Motor neuron (in vitro differentiated cells): ENCODE results near the gene AGBL4. TPM values are rescaled to one million over a fixed set of nuclear protein-coding genes. Genes with fewer than 3 reads are reported as not detected.
A peak's percentile ranks its signal among the peaks of the same experiment; 100 is the strongest.

ENCODE experiments used
- ATAC-seq, 8 experiments: fragments of 200-7000 bp; cut with Tn5 transposase; replicated peaks in 6 of 8; 2 replicates each; pipeline ENCODE4 v1.8.0; 2021; ENCODE audit warnings: mild to moderate bottlenecking in 8 of 8, moderate library complexity in 8 of 8
- H3K27ac ChIP-seq, 2 donors: fragments of 250-450 bp; sonication (Bioruptor Pico); 2 replicates each; pipeline ENCODE4 v1.9.0; 2021; ENCODE audit warnings: antibody characterized with exemption in 2 of 2, mild to moderate bottlenecking in 2 of 2, moderate library complexity in 1 of 2
- H3K4me1 ChIP-seq, 2 donors: fragments of 250-450 bp; sonication (Bioruptor Pico); replicated peaks in 1 of 2; 2 replicates each; pipeline ENCODE4 v1.6.1; 2021; ENCODE audit warnings: antibody characterized with exemption in 2 of 2, mild to moderate bottlenecking in 2 of 2, moderate library complexity in 1 of 2
- H3K4me3 ChIP-seq, 5 donors: fragments of 250-450 bp; sonication (Bioruptor Pico); 2 replicates each; pipeline ENCODE4 v1.9.0; 2021; ENCODE audit warnings: antibody characterized with exemption in 5 of 5, mild to moderate bottlenecking in 5 of 5, moderate library complexity in 4 of 5
- WGBS, 10 experiments: fragments of 450-650 bp; shearing (Covaris generic); methylation state at CpG; one replicate each; pipeline ENCODE4 v1.0.0; 2022; 5-methylcytosine and 5-hydroxymethylcytosine counted together
- in situ Hi-C, 9 experiments: fragments of 400-800 bp; cut with MboI; loops; one replicate each; pipeline ENCODE4 v1.15.0; 2021; ENCODE audit warnings: low sequenced_read_pairs in 9 of 9, low pct_unique_long_range_greater_than_20kb in 2 of 9; ENCODE audit not compliant: unreplicated experiment in 9 of 9
- total RNA-seq, 8 experiments: library from RNA; unstranded; fragments of 300-600 nt; gene quantifications; 2 replicates each; pipeline versions ENCODE4 v1.2.3 to v1.2.4, GENCODE V29; 2022

AGBL4 gene
- total RNA-seq, 8 experiments from 2014 or later, result 0.10 to 4.5 (median 1.9) TPM

DNA sequence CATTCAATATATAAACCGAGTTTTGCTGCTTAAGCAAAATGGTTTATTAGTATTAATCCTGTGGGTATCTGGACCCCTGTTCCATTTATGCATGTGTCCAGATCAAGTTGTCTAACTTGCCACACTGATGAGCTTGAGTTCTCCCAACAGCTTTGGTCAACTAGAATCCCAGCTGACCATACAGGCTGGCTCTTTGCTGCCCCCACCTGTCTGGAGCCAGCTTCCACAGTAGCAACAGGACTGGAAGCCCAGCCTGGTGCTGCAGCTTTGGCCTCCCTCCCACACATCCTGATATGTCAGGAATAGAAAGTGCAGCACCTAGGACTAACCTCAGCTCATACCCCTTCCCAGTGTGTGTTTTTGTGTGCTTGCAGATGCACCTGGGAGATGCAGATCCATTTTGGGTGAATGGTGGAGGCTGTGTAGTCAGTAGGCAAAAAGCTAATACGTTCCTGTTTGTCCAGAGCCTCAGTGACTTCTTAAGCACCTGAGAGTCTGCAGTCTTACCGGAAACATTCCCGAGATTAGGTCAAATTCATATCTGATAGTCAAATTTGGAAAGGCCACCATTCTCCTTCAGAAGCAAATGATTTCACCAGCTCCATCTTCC, 1206.1 kb downstream of the AGBL4 start:
- Histone ChIP-seq H3K27ac (no peak overlapping the region), H3K4me3 (no peak overlapping the region), H3K4me1 (peaks cover 0 to 19% of the 10 kb centered on the region in 2 donors)
- peak; percentile 59 to 91 (median 74) for ATAC-seq
- WGBS, 10 experiments, result 17 to 76% (median 49%) methylated on average over 1 to 4 of the region's 4 CpGs
- in situ Hi-C loops, result no loop called here

DNA sequence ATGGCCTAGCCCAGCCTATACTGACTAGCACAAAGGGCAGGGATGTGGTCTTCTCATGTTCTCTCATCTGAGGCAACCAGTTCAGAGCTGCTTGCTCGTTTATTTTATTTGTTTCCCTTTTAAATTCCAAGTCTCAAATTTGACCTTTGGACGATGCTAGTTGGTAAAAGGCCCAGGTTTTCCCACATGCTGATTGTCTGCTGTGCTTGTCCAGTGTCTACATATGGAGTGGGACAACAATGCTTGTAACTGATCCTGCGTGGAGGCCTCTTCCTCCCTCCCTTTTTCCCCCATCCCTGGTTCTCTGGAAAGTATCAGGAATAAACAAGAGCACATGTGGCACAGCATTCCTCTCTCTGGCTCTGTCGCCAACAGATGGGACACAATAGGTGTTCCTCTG, 1213.0 kb downstream of the AGBL4 start:
- Histone ChIP-seq H3K27ac (no peak overlapping the region), H3K4me3 (no peak overlapping the region), H3K4me1 (no peaks in the 10 kb centered on the region)
- in situ Hi-C loops, result no loop called here
- peak in 1 of 8 experiments; percentile 37 for ATAC-seq
- 0 to 82% (median 59%) methylated on average over 1 to 4 of the region's 4 CpGs for WGBS, 10 experiments

DNA sequence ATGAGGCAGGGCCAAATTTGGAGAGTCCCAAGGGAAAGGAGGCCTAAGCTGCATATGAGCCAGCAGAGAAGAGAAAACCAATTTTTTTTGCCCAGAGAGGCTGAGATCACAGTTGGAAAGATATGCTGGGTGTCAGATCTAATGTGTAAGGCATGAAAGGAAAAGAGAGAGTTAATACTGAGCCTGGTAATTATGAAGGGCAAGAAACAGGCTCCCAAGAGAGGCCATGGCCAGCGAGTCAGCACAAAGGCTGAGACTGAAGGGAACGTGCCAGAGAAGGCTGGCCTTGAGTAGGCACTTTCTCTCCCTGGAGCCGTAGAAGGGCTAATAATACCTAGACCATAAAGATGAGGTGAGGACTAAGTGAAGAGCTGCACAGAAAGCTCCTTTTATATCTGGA, 1215.3 kb downstream of the AGBL4 start:
- no peaks in the 10 kb centered on the region for H3K4me1 ChIP-seq
- in situ Hi-C loops, result no loop called here
- no peak for ATAC-seq
- H3K4me3 ChIP-seq, result no peak overlapping the region
- H3K27ac ChIP-seq, result no peak overlapping the region
- WGBS, 10 experiments, result 7 to 80% (median 72%) methylated on average over 1 to 3 of the region's 3 CpGs; no CpG with 5 or more reads in 1 of the 10 experiments

DNA sequence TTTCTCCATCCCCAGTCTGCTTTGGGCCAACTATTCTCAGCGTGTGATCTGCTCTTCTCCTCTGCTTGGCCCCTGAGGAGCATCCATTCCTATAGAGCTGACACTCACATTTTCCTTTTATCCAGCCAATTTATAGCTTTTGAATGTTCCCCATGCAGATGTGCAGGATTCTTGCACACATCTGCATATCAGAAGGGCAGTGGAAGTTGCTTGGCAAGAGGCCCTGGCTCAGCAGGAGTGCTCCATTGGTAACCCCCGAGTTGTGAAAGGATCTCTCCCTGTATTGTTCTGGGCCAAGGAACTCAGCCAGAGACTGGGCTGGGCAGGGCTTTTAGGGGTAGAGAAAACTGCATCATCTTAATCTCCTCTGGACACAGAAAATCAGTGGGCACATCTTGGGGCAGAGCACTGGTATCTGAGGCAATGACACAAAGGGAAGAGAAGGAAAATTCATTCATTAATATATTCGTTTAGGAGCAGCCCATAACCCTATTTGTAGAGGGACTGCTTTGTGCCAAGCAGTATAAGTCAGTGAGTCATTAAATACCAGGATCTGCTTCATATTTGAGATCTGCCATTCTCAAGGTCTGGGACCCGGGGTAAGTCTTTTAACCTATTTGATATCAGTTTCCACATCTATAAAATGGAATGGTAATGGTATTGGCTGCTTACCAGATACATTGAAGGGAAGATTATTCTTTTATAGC, 1216.0 kb downstream of the AGBL4 start:
- 0 to 76% (median 45%) methylated on average over 1 to 4 of the region's 4 CpGs; no CpG with 5 or more reads in 4 of the 10 experiments for WGBS, 10 experiments
- H3K4me1 ChIP-seq, result no peaks in the 10 kb centered on the region
- H3K4me3 ChIP-seq, result no peak overlapping the region
- H3K27ac ChIP-seq, result no peak overlapping the region
- no peak for ATAC-seq
- in situ Hi-C loops, result no loop called here

DNA sequence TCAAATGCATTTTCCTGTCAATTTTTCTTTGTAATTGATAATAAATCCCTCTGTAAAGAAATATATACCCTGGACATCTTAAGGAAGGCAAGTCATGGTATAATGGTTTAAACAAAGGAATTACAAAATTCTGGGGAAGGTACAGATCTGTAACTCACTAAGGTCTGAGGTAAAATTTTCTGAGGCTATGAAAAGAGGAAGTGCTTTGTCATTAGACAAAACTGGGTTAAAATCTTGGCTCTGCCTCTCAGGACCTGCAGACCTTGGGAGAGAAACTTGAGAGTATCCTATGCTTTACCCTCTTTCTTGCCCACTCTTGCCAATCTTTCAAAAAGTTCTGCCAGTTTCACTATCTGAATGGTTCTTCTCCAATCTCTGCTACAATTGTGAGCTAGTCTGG, 1220.3 kb downstream of the AGBL4 start:
- in situ Hi-C loops, result no loop called here
- H3K4me3 ChIP-seq, result no peak overlapping the region
- no peak overlapping the region for H3K27ac ChIP-seq
- no peak for ATAC-seq
- no peaks in the 10 kb centered on the region for H3K4me1 ChIP-seq

DNA sequence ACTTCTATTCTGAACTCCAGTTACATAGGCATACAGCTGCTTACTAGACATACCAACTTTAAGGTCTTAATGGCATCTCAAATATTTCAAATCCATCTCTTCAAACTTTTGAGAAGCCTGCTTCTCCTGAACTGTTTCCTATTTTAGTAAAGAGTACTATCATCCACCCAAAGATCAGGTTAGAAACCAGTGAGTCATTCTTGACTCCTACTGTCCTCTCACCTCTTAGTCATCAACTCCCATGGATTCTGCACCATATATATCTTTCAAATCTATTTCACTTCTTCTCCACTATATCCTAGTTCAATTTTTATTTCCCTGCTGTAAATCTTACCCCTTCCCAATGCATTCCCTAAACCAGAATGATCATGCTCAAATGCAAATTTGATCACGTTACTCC, 1228.9 kb downstream of the AGBL4 start:
- ATAC-seq, result no peak
- WGBS, 10 experiments, result 0 to 25% (median 0%) methylated on average over 1 of the region's 1 CpG
- in situ Hi-C loops, result no loop called here
- Histone ChIP-seq H3K4me3 (no peak overlapping the region), H3K27ac (no peak overlapping the region), H3K4me1 (no peaks in the 10 kb centered on the region)

DNA sequence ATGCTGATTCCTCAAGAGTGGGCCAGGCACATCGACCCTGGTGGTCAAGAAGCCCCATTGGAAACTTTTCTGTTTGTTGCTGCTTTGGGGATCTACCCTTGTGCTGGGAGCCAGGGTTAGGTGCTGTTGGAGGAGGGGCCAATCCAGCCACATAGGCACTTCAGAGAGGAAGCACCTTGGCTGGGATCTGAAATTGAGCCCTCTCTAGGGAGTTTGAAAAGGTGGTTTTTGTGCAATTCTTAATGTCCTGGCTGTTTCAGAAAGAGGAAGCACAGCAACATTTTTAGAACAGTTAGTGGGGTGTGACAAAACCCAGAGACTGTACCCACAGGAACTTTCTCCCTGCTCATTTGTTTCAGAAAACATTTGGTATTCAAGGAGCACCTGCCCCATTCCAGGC, 1229.9 kb downstream of the AGBL4 start:
- no peak for ATAC-seq
- Histone ChIP-seq H3K4me1 (no peaks in the 10 kb centered on the region), H3K4me3 (no peak overlapping the region), H3K27ac (no peak overlapping the region)
- WGBS, 10 experiments, result 0 to 71% (median 45%) methylated on average over 1 of the region's 1 CpG; no CpG with 5 or more reads in 5 of the 10 experiments
- in situ Hi-C loops, result no loop called here

DNA sequence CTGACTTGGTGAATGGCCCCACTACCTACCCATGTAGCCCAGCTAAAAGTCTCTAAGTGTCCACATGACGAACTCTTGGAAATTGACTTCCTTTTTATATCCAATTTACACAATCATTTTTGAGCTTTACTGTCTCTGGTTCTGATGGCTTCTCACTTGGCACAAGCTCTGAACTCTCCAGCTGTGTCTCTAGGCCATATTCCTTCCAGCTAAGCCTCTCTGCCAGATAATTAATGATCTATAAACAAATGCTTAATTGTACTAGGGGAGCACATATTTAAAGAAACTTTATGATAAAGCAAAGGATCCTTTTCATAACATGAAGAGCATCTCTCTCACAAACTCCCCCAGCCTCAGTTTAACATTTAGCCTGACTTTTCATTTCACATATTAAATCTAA, 1230.8 kb downstream of the AGBL4 start:
- WGBS, 10 experiments, result 29 to 90% (median 80%) methylated on average over 1 of the region's 1 CpG; no CpG with 5 or more reads in 2 of the 10 experiments
- no peaks in the 10 kb centered on the region for H3K4me1 ChIP-seq
- no peak overlapping the region for H3K27ac ChIP-seq
- H3K4me3 ChIP-seq, result no peak overlapping the region
- no peak for ATAC-seq
- in situ Hi-C loops, result no loop called here

DNA sequence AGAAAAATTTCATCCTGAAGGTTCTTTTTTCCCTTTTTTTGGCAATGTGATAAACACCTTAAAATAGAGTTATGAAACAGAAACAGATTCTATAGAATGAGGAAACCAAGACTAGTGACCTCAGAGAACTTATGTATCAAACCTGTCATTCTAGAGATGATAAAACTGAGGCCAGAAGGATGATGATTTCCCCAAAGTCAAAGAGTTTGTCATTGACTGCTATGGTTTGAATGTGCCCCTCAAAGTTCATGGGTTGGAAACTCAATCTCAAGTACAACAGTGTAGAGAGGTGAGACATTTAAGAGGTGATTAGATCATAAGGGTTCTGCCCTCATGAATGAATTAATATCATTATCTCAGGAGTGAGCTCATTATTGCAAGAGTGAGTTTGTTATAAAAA, 1233.4 kb downstream of the AGBL4 start:
- Histone ChIP-seq H3K27ac (no peak overlapping the region), H3K4me3 (no peak overlapping the region), H3K4me1 (no peaks in the 10 kb centered on the region)
- in situ Hi-C loops, result no loop called here
- no peak for ATAC-seq

DNA sequence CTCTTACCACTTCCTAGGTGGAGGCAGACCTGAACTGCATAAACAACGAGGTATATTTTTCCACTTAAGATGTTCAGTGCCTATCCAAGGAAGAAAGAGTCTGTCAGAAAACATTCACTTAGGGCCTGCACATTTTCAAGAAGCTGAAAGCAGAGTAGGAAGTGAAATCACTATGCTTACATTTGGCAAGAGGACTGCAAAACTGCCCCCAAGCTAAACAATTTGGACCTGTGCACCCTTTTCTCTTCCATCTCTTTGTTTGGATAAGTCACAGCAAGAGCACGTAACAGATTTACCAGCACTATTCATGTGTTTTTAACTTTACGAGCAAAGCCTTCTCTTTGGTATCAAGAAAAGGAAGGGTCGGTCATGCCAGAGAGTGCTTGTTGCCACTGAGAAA, 1233.9 kb downstream of the AGBL4 start:
- Histone ChIP-seq H3K27ac (no peak overlapping the region), H3K4me3 (no peak overlapping the region), H3K4me1 (no peaks in the 10 kb centered on the region)
- in situ Hi-C loops, result no loop called here
- 10 to 90% (median 45%) methylated on average over 2 to 4 of the region's 4 CpGs; no CpG with 5 or more reads in 1 of the 10 experiments for WGBS, 10 experiments
- ATAC-seq, result no peak

DNA sequence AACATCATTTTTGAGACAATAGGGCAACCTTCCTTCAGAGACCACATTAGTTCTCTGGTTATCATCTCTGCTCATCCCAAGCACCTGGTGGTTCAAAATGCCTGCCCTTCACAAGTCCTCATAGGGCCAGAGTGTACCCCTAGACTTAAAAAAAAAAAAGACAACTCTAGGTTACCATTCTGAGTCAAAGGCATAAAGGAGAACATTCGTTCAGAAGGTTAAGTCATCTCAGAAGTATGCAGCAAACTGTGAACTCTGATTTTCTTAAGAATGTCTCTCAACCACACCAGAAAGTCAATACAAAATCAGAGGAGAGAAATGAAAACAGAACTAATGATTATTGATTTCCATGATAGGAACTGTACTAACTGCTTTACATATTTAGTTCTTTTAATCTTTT, 1237.9 kb downstream of the AGBL4 start:
- WGBS, 10 experiments, result 0 to 85% (median 39%) methylated on average over 1 of the region's 1 CpG; no CpG with 5 or more reads in 2 of the 10 experiments
- ATAC-seq, result no peak
- in situ Hi-C loops, result no loop called here
- H3K27ac ChIP-seq, result no peak overlapping the region
- H3K4me3 ChIP-seq, result no peak overlapping the region
- no peaks in the 10 kb centered on the region for H3K4me1 ChIP-seq

DNA sequence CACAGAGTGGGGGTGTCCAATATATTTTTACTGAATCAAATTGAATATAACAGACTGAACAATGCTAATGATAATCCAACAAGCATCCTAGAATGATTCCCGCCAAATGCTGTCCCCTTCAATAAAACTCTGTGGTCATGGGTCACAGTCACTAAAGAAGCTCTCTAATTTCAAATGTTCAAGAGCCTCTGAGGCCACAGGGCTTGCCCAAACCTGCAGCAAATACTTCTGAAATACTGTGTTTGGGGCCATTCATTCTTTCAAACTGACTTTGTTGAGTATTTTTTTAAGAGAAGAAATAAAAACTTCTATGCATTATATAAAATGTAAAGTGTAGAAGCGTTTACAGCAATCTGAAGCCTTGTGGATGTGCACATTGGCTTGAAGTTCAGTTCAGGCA, 1239.5 kb downstream of the AGBL4 start:
- WGBS, 10 experiments, result 28 to 96% (median 71%) methylated on average over 1 to 2 of the region's 2 CpGs; no CpG with 5 or more reads in 1 of the 10 experiments
- no peaks in the 10 kb centered on the region for H3K4me1 ChIP-seq
- H3K27ac ChIP-seq, result no peak overlapping the region
- in situ Hi-C loops, result no loop called here
- no peak for ATAC-seq
- no peak overlapping the region for H3K4me3 ChIP-seq

DNA sequence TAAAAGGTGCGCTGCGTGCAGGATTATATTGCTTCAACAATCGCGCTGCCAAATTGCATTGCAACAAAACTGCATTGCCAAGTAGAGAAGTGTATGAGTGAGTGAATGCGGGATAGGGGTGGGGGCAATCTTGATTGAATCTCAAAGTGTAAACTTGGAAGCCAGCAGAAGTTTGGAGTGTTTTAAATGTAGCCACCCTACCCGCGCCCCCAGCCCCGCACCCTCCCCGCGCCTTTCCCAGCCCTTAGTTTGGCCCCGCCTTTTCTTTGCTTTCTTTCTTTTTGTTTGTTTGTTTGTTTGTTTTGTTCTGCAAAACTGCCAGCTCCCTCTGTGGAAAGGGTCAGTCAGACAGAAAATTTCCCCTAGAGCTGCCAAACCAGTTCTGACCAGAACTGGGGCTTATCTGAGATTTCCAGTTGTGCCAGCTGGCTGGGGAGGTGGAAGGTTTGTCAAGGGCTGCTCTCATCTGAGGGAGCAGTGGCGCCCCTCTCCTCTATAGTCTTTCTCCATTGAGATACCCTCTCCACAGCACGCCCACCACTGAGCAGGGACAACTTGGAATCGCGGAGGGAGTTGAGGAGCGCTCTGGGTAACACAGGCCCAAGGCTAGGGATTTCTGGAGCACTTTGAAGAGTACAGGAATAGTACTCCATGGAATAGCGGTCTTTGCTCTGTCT, 1246.4 kb downstream of the AGBL4 start:
- peak overlapping the region; percentile 7 to 22 for H3K27ac ChIP-seq
- peaks cover 30 to 31% of the 10 kb centered on the region in 2 donors for H3K4me1 ChIP-seq
- peak in 6 of 8 experiments; percentile 18 to 46 (median 40) for ATAC-seq
- in situ Hi-C loops, result no loop called here
- peak overlapping the region; percentile 69 to 94 (median 92) for H3K4me3 ChIP-seq
- WGBS, 10 experiments, result 0 to 40% (median 6%) methylated on average over 1 to 10 of the region's 17 CpGs; no CpG with 5 or more reads in 3 of the 10 experiments
